DOHH2 (cell line): ENCODE results near the gene RPA1.

Source experiments
- EZH2phosphoT487 ChIP-seq: fragments of 200-600 bp; sonication (generic); IDR thresholded peaks from 2 replicates; pipeline ENCODE4 v1.6.1; 2017; ENCODE audit warnings: borderline replicate concordance, mild to moderate bottlenecking, antibody characterized with exemption, low read length, moderate library complexity, mixed read lengths
- TF ChIP-seq, protein P1 (sequence below): fragments of 200-600 bp; sonication (generic); IDR thresholded peaks from one replicate; pipeline ENCODE4 v1.5.1; 2014; ENCODE audit warnings: antibody characterized with exemption, mild to moderate bottlenecking, low read depth, low read length; ENCODE audit not compliant: poor library complexity, severe bottlenecking

DNA sequence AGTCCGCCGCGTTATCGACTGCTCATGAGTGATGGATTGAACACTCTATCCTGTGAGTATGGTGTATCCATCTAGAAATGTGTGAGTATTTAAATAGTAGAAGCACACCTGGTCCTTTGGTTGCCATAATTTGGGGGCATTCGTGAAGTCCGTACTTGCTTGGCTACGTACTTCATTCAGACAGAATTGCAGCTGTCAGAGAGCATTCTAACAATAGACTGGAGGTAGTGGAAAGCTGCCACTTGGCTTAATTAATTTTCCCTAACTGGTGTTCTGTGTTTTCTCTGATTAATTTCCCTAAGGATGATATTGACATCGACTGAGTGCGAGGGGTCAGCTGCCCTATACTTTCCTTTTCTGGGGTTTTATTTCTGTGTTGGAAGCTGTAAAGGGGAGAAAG lies 14.1 kb downstream of the RPA1 start:
- TF ChIP-seq, protein P1, sequence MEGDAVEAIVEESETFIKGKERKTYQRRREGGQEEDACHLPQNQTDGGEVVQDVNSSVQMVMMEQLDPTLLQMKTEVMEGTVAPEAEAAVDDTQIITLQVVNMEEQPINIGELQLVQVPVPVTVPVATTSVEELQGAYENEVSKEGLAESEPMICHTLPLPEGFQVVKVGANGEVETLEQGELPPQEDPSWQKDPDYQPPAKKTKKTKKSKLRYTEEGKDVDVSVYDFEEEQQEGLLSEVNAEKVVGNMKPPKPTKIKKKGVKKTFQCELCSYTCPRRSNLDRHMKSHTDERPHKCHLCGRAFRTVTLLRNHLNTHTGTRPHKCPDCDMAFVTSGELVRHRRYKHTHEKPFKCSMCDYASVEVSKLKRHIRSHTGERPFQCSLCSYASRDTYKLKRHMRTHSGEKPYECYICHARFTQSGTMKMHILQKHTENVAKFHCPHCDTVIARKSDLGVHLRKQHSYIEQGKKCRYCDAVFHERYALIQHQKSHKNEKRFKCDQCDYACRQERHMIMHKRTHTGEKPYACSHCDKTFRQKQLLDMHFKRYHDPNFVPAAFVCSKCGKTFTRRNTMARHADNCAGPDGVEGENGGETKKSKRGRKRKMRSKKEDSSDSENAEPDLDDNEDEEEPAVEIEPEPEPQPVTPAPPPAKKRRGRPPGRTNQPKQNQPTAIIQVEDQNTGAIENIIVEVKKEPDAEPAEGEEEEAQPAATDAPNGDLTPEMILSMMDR: no peak
- no peak for TF ChIP-seq EZH2phosphoT487
